ENCODE results near the gene TMED1.

TMED1 gene

DNA sequence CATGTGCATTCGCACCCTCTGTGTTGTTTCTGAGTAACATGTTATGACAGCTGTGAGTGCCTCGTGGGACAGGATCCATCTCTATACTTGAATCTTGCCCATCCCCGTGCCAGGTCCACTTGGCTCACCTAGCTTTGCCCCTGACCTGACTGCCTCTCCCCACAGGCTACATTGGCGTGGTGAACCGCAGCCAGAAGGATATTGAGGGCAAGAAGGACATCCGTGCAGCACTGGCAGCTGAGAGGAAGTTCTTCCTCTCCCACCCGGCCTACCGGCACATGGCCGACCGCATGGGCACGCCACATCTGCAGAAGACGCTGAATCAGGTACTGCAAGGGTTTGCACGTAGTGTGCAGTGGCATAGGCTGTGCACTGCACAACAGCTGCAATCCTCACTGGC, 53.2 kb downstream of the TMED1 start:
- ATAC-seq, result no peak
- Mint-ChIP-seq H3K9me3 (no peaks in the 10 kb centered on the region), H3K27ac (peak overlapping the region; percentile 65), H3K27me3 (no peaks in the 10 kb centered on the region), H3K4me1 (peaks cover 37% of the 10 kb centered on the region), H3K36me3 (peaks cover 75% of the 10 kb centered on the region), H3K4me3 (no peak overlapping the region)

Data from stimulated activated memory B cell treated with anti-CD40 and anti-IgM and Interleukin-4, amounts not matched to agents 10 μg/mL and 1 μg/mL and 100 μg/mL, for 72 hours (primary cell).